Measurements from ENCODE around the gene BEND3. TPM values are rescaled to one million over a fixed set of nuclear protein-coding genes. Genes with fewer than 3 reads are reported as not detected.

BEND3 gene
- total RNA-seq, 1 donor from 2014 or later, result 7.7 TPM

DNA sequence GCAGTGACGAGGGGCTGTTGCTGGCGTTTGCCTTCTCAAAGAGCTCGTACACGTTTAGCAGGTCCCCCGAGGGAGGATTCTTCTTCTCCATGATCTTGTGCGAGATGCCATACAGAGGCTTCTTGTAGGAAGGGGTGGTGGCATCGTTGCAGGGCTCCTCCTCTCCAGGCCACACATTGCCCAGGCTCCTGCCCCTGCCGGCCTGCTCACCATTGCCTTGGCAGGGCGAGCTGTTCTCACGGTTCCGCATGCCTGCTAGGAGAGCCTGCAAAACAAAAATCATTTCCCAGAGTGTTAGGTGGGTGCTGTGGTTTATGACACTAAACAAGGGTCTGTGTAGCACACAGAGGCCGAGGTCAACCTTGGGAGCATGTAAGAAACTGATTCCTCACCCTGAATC is 44.6 kb downstream of the BEND3 start:
- DNase-seq (ENCODE audit: low read depth), result no peak
- no peaks in the 10 kb centered on the region for H3K36me3 ChIP-seq (ENCODE audit: control insufficient read depth, insufficient read depth, low read length)
- no peaks in the 10 kb centered on the region for H3K27me3 ChIP-seq (ENCODE audit: control insufficient read depth, insufficient read depth, low read length)
- TF ChIP-seq, protein P1, sequence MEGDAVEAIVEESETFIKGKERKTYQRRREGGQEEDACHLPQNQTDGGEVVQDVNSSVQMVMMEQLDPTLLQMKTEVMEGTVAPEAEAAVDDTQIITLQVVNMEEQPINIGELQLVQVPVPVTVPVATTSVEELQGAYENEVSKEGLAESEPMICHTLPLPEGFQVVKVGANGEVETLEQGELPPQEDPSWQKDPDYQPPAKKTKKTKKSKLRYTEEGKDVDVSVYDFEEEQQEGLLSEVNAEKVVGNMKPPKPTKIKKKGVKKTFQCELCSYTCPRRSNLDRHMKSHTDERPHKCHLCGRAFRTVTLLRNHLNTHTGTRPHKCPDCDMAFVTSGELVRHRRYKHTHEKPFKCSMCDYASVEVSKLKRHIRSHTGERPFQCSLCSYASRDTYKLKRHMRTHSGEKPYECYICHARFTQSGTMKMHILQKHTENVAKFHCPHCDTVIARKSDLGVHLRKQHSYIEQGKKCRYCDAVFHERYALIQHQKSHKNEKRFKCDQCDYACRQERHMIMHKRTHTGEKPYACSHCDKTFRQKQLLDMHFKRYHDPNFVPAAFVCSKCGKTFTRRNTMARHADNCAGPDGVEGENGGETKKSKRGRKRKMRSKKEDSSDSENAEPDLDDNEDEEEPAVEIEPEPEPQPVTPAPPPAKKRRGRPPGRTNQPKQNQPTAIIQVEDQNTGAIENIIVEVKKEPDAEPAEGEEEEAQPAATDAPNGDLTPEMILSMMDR (IDR thresholded peaks at IDR 0.05; ENCODE audit: insufficient read depth, low read length, poor library complexity, severe bottlenecking), result no peak
- H3K4me3 ChIP-seq (ENCODE audit: low read depth, low read length), result no peak overlapping the region

DNA sequence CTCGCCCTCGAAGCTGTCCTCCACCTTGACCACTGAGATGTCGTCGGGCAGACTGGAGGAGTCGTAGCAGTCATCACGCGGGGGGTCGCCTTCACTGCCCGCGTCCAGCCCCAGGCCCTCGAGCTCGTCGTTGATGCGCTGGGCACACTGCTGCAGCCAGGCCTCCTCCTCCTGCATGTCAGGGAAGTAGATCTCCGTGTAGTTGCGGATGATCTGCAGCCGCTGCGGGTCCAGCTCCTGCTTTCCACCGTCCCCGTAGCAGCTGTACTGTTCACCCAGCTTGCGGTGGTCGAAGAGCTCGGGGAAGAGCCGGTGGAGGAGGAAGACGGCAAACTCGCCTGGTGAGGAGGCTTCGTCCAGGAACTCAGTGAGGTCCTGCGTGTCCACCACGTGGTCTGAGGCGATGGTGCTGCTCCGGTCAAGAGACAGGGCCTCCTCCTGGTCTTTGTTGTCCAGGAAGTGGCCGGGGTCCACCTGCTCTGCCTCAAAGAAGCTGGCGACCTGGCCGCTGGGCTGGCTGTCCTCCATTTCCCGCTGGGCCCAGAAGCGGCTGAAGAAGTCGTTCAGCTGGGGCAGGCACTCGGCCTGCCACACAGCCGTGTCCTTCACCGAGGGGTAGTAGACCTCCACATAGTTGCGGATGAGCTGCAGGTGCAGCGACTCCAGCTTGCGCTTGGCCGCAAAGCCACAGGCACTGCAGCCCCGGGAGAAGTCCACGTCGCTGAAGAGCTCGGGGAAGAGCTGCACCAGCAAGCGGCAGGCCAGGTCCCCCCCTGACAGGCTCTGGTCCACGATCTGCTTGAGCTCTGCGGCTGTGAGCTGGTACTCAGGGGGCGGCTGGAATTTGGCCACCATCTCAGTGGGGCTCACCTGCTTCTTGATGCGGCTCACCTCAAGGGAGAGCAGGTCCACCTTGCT is 45.4 kb downstream of the BEND3 start:
- no peaks in the 10 kb centered on the region for H3K27me3 ChIP-seq (ENCODE audit: control insufficient read depth, insufficient read depth, low read length)
- H3K4me3 ChIP-seq (ENCODE audit: low read depth, low read length), result no peak overlapping the region
- no peak for DNase-seq (ENCODE audit: low read depth)
- no peaks in the 10 kb centered on the region for H3K36me3 ChIP-seq (ENCODE audit: control insufficient read depth, insufficient read depth, low read length)
- TF ChIP-seq, protein P1 (IDR thresholded peaks at IDR 0.05; ENCODE audit: insufficient read depth, low read length, poor library complexity, severe bottlenecking), result no peak

- DNase-seq (ENCODE audit: low read depth), result no peak
- TF ChIP-seq, protein P1 (IDR thresholded peaks at IDR 0.05; ENCODE audit: insufficient read depth, low read length, poor library complexity, severe bottlenecking), result no peak
Observed at GRCh38 chr6:107068691-107069630, 46.4 kb downstream of the BEND3 start.

GRCh38 chr6:107066697-107067659 is 48.3 kb downstream of the BEND3 start:
- Histone ChIP-seq H3K27me3 (ENCODE audit: control insufficient read depth, insufficient read depth, low read length) (no peaks in the 10 kb centered on the region), H3K36me3 (ENCODE audit: control insufficient read depth, insufficient read depth, low read length) (no peaks in the 10 kb centered on the region), H3K4me3 (ENCODE audit: low read depth, low read length) (no peak overlapping the region)
- TF ChIP-seq, protein P1 (IDR thresholded peaks at IDR 0.05; ENCODE audit: insufficient read depth, low read length, poor library complexity, severe bottlenecking), result no peak
- DNase-seq (ENCODE audit: low read depth), result no peak

More at GRCh38 chr6:107068691-107069630, 46.4 kb downstream of the BEND3 start:
- Histone ChIP-seq H3K4me3 (ENCODE audit: low read depth, low read length) (no peak overlapping the region), H3K36me3 (ENCODE audit: control insufficient read depth, insufficient read depth, low read length) (no peaks in the 10 kb centered on the region), H3K27me3 (ENCODE audit: control insufficient read depth, insufficient read depth, low read length) (no peaks in the 10 kb centered on the region)

- DNase-seq (ENCODE audit: low read depth), result peak; percentile 65
- TF ChIP-seq, protein P1 (IDR thresholded peaks at IDR 0.05; ENCODE audit: insufficient read depth, low read length, poor library complexity, severe bottlenecking), result no peak
- Histone ChIP-seq H3K4me3 (ENCODE audit: low read depth, low read length) (no peak overlapping the region), H3K36me3 (ENCODE audit: control insufficient read depth, insufficient read depth, low read length) (no peaks in the 10 kb centered on the region), H3K27me3 (ENCODE audit: control insufficient read depth, insufficient read depth, low read length) (peaks cover 8% of the 10 kb centered on the region)
Observed at GRCh38 chr6:107064579-107065065, 50.7 kb downstream of the BEND3 start.
